ENCODE results near the gene UTP4.

The UTP4 gene

GRCh38 chr16:69116256-69116875 is 16.1 kb upstream of the UTP4 start:
- Histone ChIP-seq H3K9ac (no peak overlapping the region), H3K79me2 (peaks cover 9% of the 10 kb centered on the region), H2AFZ (peak overlapping the region; percentile 17), H3K9me3 (ENCODE audit: control insufficient read depth, low read length) (no peaks in the 10 kb centered on the region), H3K27me3 (ENCODE audit: control insufficient read depth, insufficient read depth, low read length) (no peaks in the 10 kb centered on the region), H3K4me1 (peaks cover 11% of the 10 kb centered on the region), H3K36me3 (ENCODE audit: control insufficient read depth, insufficient read depth, low read length) (no peaks in the 10 kb centered on the region), H3K4me3 (ENCODE audit: low read depth, low read length) (no peak overlapping the region), H3K27ac (no peak overlapping the region), H3K4me2 (ENCODE audit: low read length) (peak overlapping the region; percentile 5)
- TF ChIP-seq CTCF (IDR thresholded peaks at IDR 0.05), result no peak

GRCh38 chr16:69116906-69117305 is 15.5 kb upstream of the UTP4 start:
- no peak overlapping the region for H2AFZ ChIP-seq
- peaks cover 11% of the 10 kb centered on the region for H3K4me1 ChIP-seq
- no peak overlapping the region for H3K9ac ChIP-seq
- no peaks in the 10 kb centered on the region for H3K27me3 ChIP-seq (ENCODE audit: control insufficient read depth, insufficient read depth, low read length)
- no peak for TF ChIP-seq CTCF (IDR thresholded peaks at IDR 0.05)
- H3K79me2 ChIP-seq, result peaks cover 9% of the 10 kb centered on the region
- H3K36me3 ChIP-seq (ENCODE audit: control insufficient read depth, insufficient read depth, low read length), result no peaks in the 10 kb centered on the region
- H3K9me3 ChIP-seq (ENCODE audit: control insufficient read depth, low read length), result no peaks in the 10 kb centered on the region
- peak overlapping the region; percentile 5 for H3K4me2 ChIP-seq (ENCODE audit: low read length)
- no peak overlapping the region for H3K4me3 ChIP-seq (ENCODE audit: low read depth, low read length)
- no peak overlapping the region for H3K27ac ChIP-seq

GRCh38 chr16:69118468-69118867 is 14.0 kb upstream of the UTP4 start:
- Histone ChIP-seq H3K27ac (no peak overlapping the region), H3K4me3 (ENCODE audit: low read depth, low read length) (no peak overlapping the region), H3K9me3 (ENCODE audit: control insufficient read depth, low read length) (no peaks in the 10 kb centered on the region), H3K27me3 (ENCODE audit: control insufficient read depth, insufficient read depth, low read length) (no peaks in the 10 kb centered on the region), H3K4me1 (peaks cover 11% of the 10 kb centered on the region), H2AFZ (no peak overlapping the region), H3K36me3 (ENCODE audit: control insufficient read depth, insufficient read depth, low read length) (no peaks in the 10 kb centered on the region), H3K79me2 (peaks cover 12% of the 10 kb centered on the region), H3K9ac (no peak overlapping the region), H3K4me2 (ENCODE audit: low read length) (no peak overlapping the region)
- no peak for TF ChIP-seq CTCF (IDR thresholded peaks at IDR 0.05)

- Histone ChIP-seq H3K4me2 (ENCODE audit: low read length) (no peak overlapping the region), H3K9ac (no peak overlapping the region), H3K27ac (no peak overlapping the region), H3K79me2 (peaks cover 12% of the 10 kb centered on the region), H3K27me3 (ENCODE audit: control insufficient read depth, insufficient read depth, low read length) (no peaks in the 10 kb centered on the region), H3K4me3 (ENCODE audit: low read depth, low read length) (no peak overlapping the region), H3K4me1 (peaks cover 11% of the 10 kb centered on the region), H2AFZ (no peak overlapping the region), H3K36me3 (ENCODE audit: control insufficient read depth, insufficient read depth, low read length) (no peaks in the 10 kb centered on the region), H3K9me3 (ENCODE audit: control insufficient read depth, low read length) (no peaks in the 10 kb centered on the region)
- TF ChIP-seq CTCF (IDR thresholded peaks at IDR 0.05), result no peak
Observed at GRCh38 chr16:69118994-69119393, 13.5 kb upstream of the UTP4 start.

GRCh38 chr16:69119536-69119935 is 12.9 kb upstream of the UTP4 start:
- Histone ChIP-seq H3K4me2 (ENCODE audit: low read length) (no peak overlapping the region), H3K36me3 (ENCODE audit: control insufficient read depth, insufficient read depth, low read length) (no peaks in the 10 kb centered on the region), H3K27me3 (ENCODE audit: control insufficient read depth, insufficient read depth, low read length) (no peaks in the 10 kb centered on the region), H3K9me3 (ENCODE audit: control insufficient read depth, low read length) (no peaks in the 10 kb centered on the region), H3K27ac (no peak overlapping the region), H3K79me2 (peaks cover 10% of the 10 kb centered on the region), H3K4me1 (peaks cover 11% of the 10 kb centered on the region), H3K4me3 (ENCODE audit: low read depth, low read length) (no peak overlapping the region), H3K9ac (no peak overlapping the region), H2AFZ (no peak overlapping the region)
- TF ChIP-seq CTCF (IDR thresholded peaks at IDR 0.05), result no peak
